A549 (cell line): Measurements from ENCODE around the gene PHEX.

Experiments used
- BHLHE40 ChIP-seq: IDR thresholded peaks from 2 replicates; pipeline ENCODE4 v1.6.1; 2012; ENCODE audit warnings: low read depth, low read length, inconsistent platforms
- CEBPB ChIP-seq, 2 experiments: fragments of >200 bp in 1 of 2; sonication (Bioruptor Twin) in 1 of 2; formaldehyde crosslinking in 1 of 2; IDR thresholded peaks; 2 replicates each; pipeline ENCODE4 v1.6.1; 2012 to 2016
- ELK1 ChIP-seq: fragments of 150-350 bp; IDR thresholded peaks from 2 replicates; pipeline ENCODE4 v1.6.1; 2014; ENCODE audit warnings: low read depth, mild to moderate bottlenecking, low read length
- ESRRA ChIP-seq: fragments of 150-350 bp; IDR thresholded peaks from 2 replicates; pipeline ENCODE4 v1.6.1; 2014; ENCODE audit warnings: mild to moderate bottlenecking, low read length, borderline replicate concordance
- JUN ChIP-seq, 2 experiments: fragments of >200 bp; sonication (Bioruptor Twin); formaldehyde crosslinking; IDR thresholded peaks; 2 replicates in 1 of 2; 3 replicates in 1 of 2; pipeline ENCODE4 v1.6.1; 2016 to 2017
- JUNB ChIP-seq: fragments of >200 bp; sonication (Bioruptor Twin); formaldehyde crosslinking; IDR thresholded peaks from 2 replicates; pipeline ENCODE4 v1.6.1; 2016
- MAZ ChIP-seq: fragments of 150-350 bp; IDR thresholded peaks from 2 replicates; pipeline ENCODE4 v1.6.1; 2014; ENCODE audit warnings: antibody characterized with exemption, low read depth, low read length, borderline replicate concordance
- MYC ChIP-seq: IDR thresholded peaks from 2 replicates; pipeline ENCODE4 v1.6.1; 2012; ENCODE audit warnings: mild to moderate bottlenecking, inconsistent platforms, low read length, improper control_type of control experiment, borderline replicate concordance
- NR3C1 ChIP-seq: fragments of >200 bp; sonication (Bioruptor Twin); formaldehyde crosslinking; IDR thresholded peaks from 3 replicates; pipeline ENCODE4 v1.6.1; 2017
- POLR2A ChIP-seq: IDR thresholded peaks from 2 replicates; pipeline ENCODE4 v1.6.1; 2012; ENCODE audit warnings: mild to moderate bottlenecking, low read length
- RAD21 ChIP-seq, 2 experiments: fragments of >200 bp in 1 of 2; sonication (Bioruptor Twin) in 1 of 2; formaldehyde crosslinking in 1 of 2; IDR thresholded peaks in 1 of 2; conservative IDR thresholded peaks in 1 of 2; 2 replicates in 1 of 2; 3 replicates in 1 of 2; pipeline ENCODE4 v1.6.1; 2012 to 2018; ENCODE audit warnings: inconsistent platforms in 1 of 2
- TP53 ChIP-seq: fragments of 250-450 bp; sonication (Bioruptor Pico); IDR thresholded peaks from 2 replicates; pipeline ENCODE4 v1.5.0; 2021; ENCODE audit warnings: mild to moderate bottlenecking, moderate library complexity
- TF ChIP-seq, protein P1 (sequence below): IDR thresholded peaks from 2 replicates; pipeline ENCODE4 v1.6.1; 2012
- TF ChIP-seq, protein P2 (sequence below): fragments of >200 bp; sonication (Bioruptor Twin); formaldehyde crosslinking; IDR thresholded peaks from 3 replicates; pipeline ENCODE4 v1.5.1; 2016

- TF ChIP-seq RAD21 (conservative IDR thresholded peaks at IDR 0.05 in 1 of 2, IDR thresholded peaks at IDR 0.05 in 1 of 2) (no peak), CEBPB (IDR thresholded peaks at IDR 0.05) (peak in 1 of 2 experiments; percentile 43; a peak in 1 of 4 replicates), POLR2A (no peak), ELK1 (no peak), MYC (no peak), BHLHE40 (no peak), ESRRA (no peak), MAZ (no peak), NR3C1 (no peak), TP53 (no peak), JUN (IDR thresholded peaks at IDR 0.05) (no peak), JUNB (peak; percentile 49; the same call in 1 of the 2 replicates)
- TF ChIP-seq, protein P1, sequence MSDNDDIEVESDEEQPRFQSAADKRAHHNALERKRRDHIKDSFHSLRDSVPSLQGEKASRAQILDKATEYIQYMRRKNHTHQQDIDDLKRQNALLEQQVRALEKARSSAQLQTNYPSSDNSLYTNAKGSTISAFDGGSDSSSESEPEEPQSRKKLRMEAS: 0 out of 2 replicates have a peak, but pooled peaks have one; percentile 31
- TF ChIP-seq, protein P2, sequence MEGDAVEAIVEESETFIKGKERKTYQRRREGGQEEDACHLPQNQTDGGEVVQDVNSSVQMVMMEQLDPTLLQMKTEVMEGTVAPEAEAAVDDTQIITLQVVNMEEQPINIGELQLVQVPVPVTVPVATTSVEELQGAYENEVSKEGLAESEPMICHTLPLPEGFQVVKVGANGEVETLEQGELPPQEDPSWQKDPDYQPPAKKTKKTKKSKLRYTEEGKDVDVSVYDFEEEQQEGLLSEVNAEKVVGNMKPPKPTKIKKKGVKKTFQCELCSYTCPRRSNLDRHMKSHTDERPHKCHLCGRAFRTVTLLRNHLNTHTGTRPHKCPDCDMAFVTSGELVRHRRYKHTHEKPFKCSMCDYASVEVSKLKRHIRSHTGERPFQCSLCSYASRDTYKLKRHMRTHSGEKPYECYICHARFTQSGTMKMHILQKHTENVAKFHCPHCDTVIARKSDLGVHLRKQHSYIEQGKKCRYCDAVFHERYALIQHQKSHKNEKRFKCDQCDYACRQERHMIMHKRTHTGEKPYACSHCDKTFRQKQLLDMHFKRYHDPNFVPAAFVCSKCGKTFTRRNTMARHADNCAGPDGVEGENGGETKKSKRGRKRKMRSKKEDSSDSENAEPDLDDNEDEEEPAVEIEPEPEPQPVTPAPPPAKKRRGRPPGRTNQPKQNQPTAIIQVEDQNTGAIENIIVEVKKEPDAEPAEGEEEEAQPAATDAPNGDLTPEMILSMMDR: no peak
Observed at GRCh38 chrX:22134681-22135080, 102.6 kb downstream of the PHEX start.
